HG03097 (cell line): ENCODE results near the gene TLE6.
"Not testable (repeated sequence)": the region's sequence is repeated elsewhere in the genome, so short reads cannot be mapped to it uniquely, and the experiment has no call there.

ENCODE experiments used
- ATAC-seq: cut with Tn5 transposase; IDR thresholded peaks from one replicate; pipeline ENCODE4 v1.9.1; 2021; ENCODE audit not compliant: unreplicated experiment, low FRiP score

Gene TLE6

DNA sequence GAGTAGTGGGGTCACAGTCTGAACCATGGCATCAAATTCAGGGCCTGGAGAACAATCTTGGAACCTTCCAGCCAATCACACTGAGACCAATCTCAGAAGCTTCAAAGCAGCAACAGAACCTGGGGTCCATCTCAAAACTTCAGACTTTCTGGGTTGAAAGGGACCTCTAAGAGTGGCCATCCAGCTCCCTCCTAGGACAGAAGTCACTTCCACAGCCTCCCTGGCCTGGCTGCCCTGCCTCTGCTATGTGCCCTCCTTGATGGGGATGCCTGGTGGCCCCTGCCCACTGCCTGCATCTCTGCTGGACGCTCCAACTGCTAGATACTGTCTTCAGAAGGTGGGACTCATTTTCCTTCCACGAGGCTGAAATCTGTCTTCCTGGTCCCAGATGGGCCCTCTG lies 49.9 kb downstream of the TLE6 start:
- ATAC-seq = no peak

DNA sequence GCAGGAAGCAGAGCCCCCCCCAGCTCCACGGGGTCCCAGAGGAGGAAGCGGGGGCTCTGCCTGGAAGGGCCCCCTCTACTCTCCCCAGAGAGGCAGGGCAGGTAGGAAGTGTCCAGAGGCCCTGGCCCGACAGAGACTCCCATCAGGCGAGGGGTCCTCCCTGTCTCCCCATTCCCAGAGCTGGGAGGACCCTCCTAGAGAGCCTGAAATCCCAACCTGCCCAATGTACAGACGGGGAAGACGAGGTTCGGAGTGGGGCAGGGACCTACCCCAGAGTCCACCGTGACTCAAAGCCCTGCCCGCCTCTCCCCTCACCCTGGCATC lies 50.6 kb downstream of the TLE6 start:
- no peak for ATAC-seq

DNA sequence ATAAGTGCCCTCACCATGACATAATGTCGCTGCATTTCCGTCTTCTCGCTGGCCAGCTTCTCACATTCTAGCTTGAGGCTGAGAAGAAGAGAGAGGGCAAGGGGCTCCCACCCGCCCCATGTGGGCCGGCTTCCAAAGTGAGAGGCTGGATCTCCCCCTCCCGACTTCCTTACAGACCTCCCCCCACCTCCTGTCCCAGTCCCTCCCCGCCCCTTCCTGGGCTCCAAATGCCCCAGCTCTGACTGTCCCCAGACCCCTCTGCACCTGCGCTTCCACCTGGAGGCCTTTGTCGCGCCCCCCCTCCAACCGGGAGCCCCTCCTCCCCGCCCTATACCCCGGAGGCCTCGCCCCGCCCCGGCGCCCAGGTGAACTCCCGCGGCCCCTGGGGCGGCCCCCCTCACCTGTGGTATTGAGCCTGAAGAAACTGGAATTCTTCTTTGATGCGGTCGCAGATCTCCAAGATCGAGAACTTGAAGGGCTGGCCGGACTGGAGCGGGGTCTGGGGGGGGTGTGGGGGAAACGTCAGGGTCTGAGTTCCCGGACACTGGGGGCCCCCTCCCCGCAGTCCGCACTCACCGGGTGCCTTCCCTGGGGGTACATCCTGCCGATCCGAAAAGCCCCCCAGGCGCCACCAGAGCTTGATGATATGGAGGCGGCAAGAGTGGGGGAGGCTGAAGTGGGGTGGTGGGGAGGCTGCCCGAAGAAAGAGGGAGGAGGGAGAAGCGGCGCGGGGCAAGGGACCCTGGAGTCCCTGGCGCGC lies 51.1 kb downstream of the TLE6 start:
- no peak for ATAC-seq

DNA sequence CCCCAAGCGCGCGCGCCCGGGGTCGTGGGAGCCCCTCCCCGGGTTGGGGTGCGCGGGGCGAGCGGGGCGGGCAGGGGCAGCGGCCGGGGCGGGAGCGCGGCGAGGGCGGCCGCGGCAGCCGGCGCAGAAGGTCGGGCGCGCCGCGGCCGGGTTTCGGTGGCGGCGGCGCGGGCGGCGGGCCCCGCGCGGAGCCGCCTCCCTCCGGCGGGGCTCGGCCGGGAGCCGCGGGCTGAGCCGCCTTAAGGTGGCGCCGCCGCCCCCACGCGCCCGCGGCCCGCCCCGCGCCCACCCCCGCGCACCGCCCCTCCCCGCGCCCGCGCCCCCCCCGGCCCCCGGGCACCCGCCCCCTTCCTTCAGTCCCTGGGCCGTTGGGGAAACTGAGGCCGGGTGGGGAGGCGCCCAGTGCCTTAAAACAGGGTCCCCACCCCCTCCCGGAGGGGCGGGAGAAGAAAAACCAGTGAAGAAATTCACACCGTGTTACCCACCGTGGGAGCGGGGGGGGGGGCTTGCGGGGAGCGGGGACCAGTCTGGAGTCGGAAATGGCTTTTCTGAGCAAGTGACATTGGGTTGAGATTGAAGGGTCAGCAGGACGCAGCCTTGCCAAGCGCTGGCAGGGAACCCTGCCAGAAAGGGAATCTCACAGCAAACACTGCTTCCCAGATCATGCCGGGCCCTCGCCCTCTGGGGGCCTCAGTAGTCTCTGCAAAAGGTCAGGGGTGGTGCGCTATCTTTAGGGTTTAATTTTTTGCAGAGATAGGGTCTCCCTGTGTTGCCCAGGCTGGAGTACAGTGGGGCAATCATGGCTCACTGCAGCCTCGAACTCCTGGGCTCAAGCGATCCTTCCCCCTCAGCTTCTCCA lies 51.9 kb downstream of the TLE6 start, which contains the start of gene TLE2:
TSS of gene TLE2 (minus strand) at position 216 of the 859 bp plus-strand sequence. CDS start 376 bp downstream, outside the sequence.
- no peak for ATAC-seq

DNA sequence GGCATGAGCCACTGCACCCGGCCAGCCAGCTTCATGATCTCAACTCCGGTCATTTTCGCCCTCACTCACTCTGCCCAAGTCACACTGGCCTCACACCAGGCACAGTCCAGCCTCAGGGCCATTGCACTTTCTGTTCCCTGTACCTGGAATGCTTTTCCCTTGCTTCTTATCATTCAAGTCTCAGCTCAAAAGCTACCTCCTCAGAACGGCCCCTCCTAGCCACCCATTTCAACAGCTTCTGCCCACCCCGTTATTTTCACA lies 54.2 kb downstream of the TLE6 start:
- ATAC-seq = no peak

DNA sequence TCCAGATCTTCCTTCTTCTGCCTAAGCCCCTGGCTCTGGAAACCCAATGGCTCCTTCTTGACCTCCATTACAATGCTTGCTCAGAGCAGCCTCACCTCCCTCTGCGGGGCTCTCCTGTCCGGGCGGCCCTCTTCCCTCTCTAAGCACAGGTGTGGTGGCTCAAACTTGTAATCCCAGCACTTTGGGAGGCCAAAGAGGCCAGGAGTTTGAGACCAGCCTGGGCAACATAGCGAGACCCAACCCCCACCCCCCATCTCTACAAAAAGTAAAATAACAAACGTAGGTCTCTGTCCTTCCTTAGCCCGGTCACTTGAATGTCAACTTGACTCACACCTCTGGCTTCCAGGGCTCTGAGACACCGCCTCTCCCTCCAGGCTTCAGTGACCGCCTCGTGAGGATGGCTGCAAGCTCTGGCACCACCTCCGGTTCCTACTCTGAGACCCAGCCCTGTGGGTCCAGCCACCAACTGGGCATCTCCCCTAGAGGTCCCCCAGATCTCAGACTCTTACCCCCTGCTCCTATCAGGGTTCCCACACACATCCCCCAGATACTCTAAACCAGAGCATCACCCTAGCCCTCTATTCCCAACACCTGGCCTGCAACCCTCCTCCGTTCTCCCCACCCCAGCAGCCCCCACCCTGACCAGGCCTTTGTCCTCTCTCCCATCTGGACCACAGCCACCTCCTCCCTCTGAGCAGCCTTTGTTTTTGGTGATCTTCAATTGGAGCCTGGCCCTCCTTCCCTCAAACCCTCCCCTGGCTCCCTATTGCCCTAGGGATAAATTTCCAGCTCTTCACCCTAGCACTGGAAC lies 56.4 kb downstream of the TLE6 start:
- no peak for ATAC-seq

DNA sequence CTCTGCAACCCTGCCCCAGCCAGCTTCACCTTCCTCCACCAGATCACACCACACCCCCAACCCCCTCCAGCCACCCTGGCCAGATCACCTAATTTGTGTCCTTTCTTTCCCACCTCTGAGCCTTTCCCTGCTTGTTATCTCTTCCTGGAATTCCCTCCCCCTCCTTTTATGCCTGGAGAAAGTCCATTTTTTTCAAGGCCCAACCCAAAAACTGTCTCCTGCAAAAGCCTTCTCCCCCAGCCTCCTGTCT lies 57.0 kb downstream of the TLE6 start:
- ATAC-seq = no peak

DNA sequence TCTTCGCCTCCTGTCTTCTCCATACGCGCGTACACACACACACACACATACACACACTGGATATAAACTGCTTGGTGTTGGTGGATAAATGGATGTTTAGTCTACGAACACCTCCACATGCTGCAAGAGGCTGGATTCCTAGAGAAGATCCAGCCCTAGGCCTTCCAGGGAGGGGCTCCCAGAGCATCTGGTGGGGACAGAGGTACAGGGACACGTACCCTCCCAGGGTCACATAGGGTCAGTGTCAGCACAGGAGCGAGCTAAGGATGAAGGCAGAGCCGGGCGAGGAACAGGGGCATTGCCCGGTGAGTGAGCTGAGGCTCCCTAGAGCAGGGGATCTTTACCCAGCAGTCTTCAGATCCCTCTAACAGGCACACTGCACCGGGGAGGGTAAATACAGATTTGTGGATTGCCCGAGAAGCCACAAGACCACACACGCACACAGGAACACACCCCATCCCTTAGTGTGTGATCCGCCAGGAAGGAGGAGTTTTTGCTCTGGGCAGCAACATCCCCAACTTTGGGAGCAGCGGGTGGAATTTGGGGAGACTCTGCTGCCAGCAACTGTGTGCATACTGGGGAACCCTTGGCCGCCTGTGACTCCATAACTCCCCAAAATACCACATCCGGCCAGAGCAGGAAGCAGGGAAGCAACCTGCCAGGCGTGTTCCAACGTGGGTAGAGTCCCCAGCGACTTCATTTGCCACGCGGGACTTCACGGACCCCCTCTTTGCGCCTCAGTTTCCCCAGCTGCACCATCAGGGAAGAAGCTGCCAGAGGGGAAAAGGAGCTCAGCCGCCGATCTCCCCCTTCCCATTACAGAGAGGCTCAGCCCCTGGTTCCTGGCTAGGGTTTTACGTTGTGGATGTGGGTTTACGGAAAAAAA lies 57.5 kb downstream of the TLE6 start:
- no peak for ATAC-seq

DNA sequence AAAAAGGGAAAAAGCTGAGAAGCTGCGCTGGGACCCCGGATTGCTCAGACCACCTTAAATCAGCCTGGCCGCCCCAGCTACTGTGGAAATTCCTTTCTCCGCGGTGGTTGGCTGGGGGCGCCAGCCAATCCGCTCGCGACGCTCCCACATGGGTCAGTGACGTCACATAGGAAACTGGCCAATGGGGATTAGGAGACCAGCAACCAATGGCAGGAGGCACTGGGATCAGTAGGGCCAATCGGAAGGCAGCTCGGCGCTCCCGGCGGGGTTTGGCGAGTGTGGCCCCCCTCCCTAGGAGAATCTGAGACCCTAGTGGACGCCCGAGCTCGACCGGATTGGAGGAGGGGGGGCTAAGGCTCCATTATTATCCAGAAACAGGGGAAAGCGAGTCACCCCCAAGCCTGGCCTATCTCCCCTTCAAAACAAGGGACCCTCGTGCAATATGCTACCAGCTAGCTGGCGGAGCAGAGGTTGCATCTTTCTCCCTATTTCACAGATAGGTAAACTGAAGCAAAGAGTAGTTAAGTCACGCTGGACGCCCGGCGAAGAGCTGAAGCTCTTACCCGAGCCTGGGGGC lies 58.3 kb downstream of the TLE6 start:
- peak; percentile 77 for ATAC-seq

DNA sequence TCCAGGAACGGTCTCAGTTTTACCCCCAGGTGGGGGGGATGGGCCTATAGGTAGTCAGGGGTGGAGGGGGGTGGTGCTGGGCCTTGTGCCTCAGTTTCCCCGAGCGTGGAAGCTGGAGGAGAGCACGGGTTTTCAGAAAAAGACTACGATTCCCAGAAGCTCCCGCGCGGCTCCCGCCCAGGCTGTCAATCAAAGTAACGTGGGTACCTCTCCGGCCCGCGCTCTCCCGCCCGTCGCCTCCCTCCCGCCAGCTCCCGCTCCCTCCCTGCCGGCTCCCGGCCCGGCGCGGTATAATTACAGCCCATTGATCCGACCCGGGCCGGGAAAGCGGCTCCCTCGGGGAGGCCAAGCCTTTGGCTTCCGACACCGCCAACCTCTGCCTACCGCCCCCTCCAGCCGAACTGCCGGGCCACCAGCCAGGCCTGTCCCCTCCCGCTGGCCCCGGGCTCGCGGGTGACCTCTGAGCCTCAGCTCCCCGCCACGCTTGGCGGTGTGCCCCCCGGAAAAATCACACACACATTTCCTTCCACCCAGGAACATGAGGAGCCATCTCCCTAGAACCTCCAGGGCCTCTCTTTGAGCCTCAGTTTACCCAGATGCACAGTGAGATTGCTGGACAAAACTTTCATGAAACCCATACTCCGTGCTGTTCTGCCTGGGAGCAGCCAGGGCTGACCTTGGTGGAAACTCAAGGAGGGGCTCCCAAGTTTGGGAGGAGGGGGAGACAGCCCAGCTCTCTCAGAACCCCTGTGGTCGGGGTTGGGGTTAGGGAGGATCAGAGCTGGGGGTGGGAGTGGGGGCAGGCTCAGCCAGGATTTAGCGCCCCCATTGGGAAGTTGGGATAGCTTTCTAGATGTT lies 59.0 kb downstream of the TLE6 start:
- peak; percentile 47 for ATAC-seq

DNA sequence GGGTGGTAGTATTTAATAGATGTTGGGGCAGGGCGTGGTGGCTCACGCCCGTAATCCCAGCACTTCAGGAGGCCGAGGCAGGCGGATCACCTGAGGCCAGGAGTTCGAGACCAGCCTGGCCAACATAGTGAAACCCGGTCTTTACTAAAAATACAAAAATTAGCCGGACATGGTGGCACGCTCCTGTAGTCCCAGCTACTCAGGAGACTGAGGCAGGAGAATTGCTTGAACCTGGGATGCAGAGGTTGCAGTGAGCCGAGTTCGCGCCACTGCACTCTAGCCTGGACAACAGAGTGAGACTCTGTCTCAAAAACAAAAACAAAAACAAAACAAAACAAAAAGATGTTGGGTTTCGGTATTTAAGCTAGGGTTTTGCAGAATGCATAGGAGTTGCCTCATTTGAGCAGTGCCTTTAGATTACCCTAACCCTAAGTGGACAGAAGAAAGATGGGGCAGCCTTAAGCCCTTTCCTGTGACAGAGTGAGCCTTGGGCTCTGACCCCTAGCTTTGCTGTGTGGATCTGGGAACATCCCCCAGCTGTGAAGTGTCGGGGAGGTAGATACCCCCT lies 59.7 kb downstream of the TLE6 start:
- ATAC-seq = not testable (repeated sequence)

DNA sequence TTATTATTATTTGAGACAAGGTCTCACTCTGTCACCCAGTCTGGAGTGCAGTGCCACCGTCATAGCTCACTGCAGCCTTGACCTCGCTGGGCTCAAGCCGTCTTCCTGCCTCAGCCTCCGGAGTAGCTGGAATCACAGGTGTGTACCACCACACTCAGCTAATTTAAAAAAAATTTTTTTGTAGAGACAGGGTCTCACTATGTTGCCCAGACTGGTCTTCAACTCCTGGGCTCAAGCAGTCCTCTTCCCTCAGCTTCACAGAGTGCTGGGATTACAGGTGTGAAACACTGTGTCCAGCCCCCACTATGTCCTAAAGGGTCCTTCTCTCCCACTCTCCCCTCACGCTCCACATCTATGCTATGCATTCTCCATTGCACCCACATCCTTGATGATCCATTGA lies 60.9 kb downstream of the TLE6 start:
- no peak for ATAC-seq

DNA sequence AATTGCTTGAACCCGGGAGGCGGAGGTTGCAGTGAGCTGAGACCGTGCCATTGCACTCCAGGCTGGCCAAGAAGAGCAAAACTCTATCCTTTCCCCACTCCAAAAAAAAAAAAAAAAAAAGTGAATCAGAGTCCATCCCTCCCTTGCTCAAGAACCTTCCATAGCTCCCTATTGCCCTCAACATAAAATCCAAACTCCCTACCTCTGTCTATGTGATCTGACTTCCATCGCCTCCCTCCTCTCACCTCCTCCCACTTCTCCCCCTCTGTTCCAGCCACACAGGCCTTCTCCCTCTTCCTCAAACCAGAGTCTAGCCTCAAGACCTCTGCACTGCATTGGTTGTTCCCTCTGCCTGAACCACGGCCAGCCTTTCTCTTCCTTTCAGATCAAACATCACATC lies 61.8 kb downstream of the TLE6 start:
- no peak for ATAC-seq

DNA sequence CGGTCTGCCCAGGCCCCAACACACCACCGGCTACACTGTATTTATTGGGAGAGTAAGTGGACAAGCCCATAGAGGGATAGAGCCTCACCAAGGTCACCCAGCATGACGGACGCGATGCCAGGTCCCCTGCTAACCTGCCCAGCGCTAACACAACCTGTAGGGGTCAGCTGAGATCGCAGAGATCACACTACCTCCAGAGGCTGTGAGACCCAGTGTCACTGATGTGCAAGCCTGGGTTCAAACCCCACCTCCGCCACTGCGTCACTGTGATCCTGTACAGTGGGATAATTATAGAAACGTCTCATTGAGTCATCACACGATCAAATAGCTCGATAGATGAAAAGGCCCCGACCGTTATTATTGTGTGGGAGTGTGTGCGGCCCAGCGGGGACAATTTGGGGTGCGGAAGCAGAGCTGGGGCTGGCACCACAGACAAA lies 62.3 kb downstream of the TLE6 start:
- ATAC-seq = no peak

DNA sequence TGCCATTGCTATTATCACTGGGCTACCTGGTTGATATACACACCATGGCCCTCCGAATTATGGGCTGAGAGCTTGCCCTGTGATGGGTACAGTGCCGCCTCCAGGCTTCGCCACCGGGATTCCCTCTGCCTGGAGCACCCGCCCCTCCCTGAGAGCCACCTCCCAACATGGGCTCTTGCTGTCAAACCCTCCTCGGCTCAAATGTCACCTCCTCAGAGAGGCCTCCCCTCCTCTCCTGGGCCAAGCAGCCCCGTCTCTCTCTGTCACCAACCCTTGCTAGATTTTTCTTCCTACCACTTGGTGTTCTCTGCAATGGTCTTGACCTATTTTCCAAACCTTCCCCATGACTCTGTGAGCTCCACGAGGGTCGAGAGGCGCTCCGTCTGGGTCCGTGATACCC lies 64.0 kb downstream of the TLE6 start:
- no peak for ATAC-seq

DNA sequence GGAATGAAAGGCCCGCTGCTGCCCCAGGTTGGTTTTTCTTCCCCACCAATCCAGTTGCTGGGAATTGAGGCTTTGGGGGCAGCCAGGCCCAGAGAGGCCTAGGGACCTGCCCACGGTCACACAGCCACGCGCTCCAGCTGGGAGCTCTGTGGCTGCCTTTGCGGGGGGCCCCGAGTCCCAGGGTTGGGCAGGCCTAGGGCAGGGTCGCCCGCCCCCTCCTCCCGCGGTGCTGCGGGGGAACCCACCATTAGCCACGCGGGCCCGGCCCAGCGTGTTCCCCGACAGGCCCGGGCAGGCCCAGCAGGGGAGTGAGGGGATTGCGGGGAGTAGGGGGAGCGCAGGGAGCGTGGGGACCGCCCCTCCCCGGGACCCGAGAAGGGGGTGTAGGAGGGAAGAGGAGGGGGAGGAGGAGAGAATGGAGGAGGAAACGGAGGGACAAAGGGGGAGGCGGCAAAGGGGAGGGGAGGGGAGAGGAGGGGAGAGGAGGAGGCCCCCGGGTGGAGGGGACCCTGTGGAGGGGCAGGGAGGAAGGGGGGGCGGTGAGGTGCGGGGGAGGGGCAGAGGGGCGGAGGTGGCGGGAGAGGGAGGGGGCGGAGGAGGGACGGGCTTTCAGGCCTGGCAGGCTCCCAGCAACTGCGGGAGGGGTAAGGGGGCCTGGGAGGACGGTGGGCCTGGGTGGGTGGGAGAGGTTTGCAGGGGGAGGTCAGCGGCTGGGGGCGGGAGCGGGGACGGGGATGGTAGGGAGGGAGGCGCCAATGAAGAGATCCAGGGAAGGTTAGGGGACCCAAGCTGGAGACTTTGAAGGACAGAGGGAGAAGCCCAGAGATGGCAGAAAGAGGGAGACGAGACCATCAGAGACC lies 64.6 kb downstream of the TLE6 start:
- no peak for ATAC-seq

DNA sequence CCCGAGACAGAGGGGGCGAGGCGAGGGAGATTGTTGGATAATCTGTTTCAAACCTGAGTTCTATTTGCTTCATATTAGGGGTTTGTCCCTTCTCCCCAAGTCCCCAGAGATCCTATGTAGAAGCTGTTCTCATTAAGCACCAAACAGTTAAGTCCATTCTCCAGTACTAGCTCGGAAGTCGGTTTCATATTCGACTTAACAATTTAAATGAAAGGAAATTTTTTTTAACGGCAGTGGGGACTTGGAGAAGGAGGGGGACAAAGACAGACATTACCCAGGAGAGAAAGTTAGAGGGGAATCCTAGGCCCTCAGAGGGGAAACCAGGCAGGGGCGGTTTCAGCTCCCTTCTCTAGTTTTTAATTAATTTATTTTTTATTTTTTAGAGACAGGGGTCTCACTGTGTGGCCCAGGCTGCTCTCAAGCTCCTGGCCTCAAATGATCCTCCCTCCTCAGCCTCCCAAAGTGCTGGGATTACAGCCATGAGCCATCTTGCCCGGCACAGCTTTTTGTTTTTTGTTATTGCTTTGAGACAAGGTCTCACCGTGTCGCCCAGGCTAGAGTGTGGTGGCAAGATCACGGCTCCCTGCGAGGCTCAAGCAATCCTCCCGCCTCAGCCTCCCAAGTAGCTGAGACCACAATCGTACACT lies 65.4 kb downstream of the TLE6 start:
- no peak for ATAC-seq
